ENCODE data around the gene TAS2R42. TPM values are rescaled to one million over a fixed set of nuclear protein-coding genes. Genes with fewer than 3 reads are reported as not detected.

Gene TAS2R42
- total RNA-seq, 1 experiment from 2014 or later: not detected

- intact Hi-C loops (cut with micrococcal nuclease): no loop called here
- Histone ChIP-seq H3K4me2 (ENCODE audit: low read length) (no peak overlapping the region), H3K9me3 (ENCODE audit: control insufficient read depth in 1 of 2, insufficient read depth in 1 of 2, low read depth in 1 of 2, low read length in 2 of 2) (no peaks in the 10 kb centered on the region), H3K36me3 (ENCODE audit: control insufficient read depth in 1 of 2, insufficient read depth in 2 of 2, low read length in 2 of 2) (no peaks in the 10 kb centered on the region; a peak in 1 of 4 replicates), H3K9ac (ENCODE audit: low read length) (no peak overlapping the region), H3K27me3 (ENCODE audit: insufficient read depth, low read length) (no peaks in the 10 kb centered on the region), H3K27ac (ENCODE audit: low read depth, low read length) (no peak overlapping the region), H3K4me3 (replicated peaks in 1 of 2; ENCODE audit: low read depth in 1 of 2, low read length in 2 of 2) (no peak overlapping the region), H3K79me2 (ENCODE audit: insufficient read depth, low read length) (peaks cover 73% of the 10 kb centered on the region), H3K4me1 (ENCODE audit: control insufficient read depth in 1 of 2, insufficient read depth in 2 of 2, low read length in 2 of 2) (no peaks in the 10 kb centered on the region), H4K20me1 (ENCODE audit: insufficient read depth) (peaks cover 15% of the 10 kb centered on the region; the same call in 1 of the 2 replicates), H2AFZ (ENCODE audit: low read depth, low read length, poor library complexity, severe bottlenecking) (no peak overlapping the region), H3K9me2 (ENCODE audit: insufficient read depth) (no peaks in the 10 kb centered on the region)
- BruUV-seq (replicated peaks): no TSS peak
- no peak for DNase-seq (ENCODE audit: low read depth, low spot score)
- TF ChIP-seq SIN3A (IDR thresholded peaks at IDR 0.05; ENCODE audit: low read depth): no peak
- TF ChIP-seq RAD21 (IDR thresholded peaks at IDR 0.05; ENCODE audit: low read depth): no peak
- no peak for TF ChIP-seq CTCF (IDR thresholded peaks at IDR 0.05 in 2 of 3, conservative IDR thresholded peaks at IDR 0.05 in 1 of 3; ENCODE audit: borderline replicate concordance in 1 of 3, insufficient read depth in 1 of 3, low read depth in 2 of 3, low read length in 2 of 3)
- TF ChIP-seq CBX3 (IDR thresholded peaks at IDR 0.05; ENCODE audit: low read depth): no peak
- TF ChIP-seq ZBTB33 (IDR thresholded peaks at IDR 0.05; ENCODE audit: extremely low read depth, insufficient replicate concordance, low read length): no peak
- no peak for TF ChIP-seq POLR2A (IDR thresholded peaks at IDR 0.05; ENCODE audit: borderline replicate concordance, extremely low read depth, insufficient read depth, insufficient read length)
- ChIA-PET POLR2A (no interaction called here), RAD21 (ENCODE audit: low non-redundant PET in 1 of 2, low total read pairs in 2 of 2, uncharacterized antibody in 2 of 2, unreplicated experiment in 2 of 2) (no interaction called here), CTCF (no interaction called here)
- no peak for ATAC-seq
Measured at GRCh38 chr12:11144297-11144696, 42.4 kb downstream of the TAS2R42 start.
